Measurements from ENCODE around the gene SPATA3. TPM values are rescaled to one million over a fixed set of nuclear protein-coding genes. Genes with fewer than 3 reads are reported as not detected.

The SPATA3 gene
- polyA plus RNA-seq, 1 donor (not counting 4 experiments of a cell fraction or from before 2014, with no cell fraction given): not detected

DNA sequence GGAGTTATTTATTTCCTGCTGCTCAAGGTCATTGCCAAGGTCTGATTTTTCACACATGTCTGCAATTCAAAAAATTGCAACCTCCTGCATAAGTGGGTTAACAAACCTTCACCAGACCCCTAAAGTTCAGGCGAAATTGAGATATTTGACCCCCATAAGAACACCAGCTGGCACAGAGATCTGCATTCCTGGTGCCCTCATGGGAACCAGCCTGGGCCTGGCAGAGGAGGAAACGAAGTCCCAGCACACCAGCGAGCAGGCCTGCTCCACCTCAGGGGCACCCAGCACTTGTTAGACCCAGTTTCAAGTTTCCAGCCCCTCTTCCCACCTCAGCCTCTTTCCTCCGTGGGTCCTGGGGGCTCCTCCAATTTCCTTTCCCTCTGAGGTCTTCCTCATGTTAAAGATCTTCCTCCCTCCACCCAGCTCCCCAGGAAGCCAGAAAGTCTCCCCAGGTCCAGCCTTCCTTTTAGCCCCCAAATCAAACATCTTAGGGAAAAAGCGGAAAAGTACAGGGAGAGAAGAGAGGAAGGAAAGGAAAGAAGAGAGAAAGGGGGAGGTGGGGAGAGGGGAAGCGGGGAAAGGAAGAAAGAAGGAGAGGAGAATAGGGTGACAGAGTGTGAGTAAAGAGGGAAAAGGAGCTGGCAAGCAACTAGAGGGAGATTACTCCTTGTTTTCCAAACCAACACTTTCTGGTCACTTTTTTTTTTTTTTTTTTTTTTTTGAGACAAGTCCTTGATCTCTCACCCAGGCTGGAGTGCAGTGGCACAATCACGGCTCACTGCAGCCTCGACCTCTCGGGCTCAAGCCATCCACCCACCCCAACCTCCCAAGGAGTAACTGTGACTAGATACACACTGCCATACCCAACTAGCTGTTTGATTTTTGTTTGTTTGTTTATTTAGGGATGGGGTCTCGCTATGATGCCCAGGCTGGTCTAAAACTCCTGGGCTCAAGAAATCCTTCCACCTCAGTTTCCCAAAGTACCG, 37.5 kb downstream of the SPATA3 start:
- Histone ChIP-seq H3K4me3 (ENCODE audit: control insufficient read depth in 2 of 3, extremely low read depth in 1 of 3, insufficient read depth in 2 of 3, low read depth in 1 of 3, low read length in 3 of 3) (no peak overlapping the region), H3K4me1 (ENCODE audit: control insufficient read depth, extremely low read depth, insufficient read depth, low read length) (no peaks in the 10 kb centered on the region), H3K4me2 (ENCODE audit: control insufficient read depth, extremely low read depth, insufficient read depth, low read depth, low read length) (no peak overlapping the region), H3K9me1 (ENCODE audit: control insufficient read depth, extremely low read depth, insufficient read depth, low read length) (no peaks in the 10 kb centered on the region), H3K9me3 (ENCODE audit: control insufficient read depth, low read depth, low read length) (no peaks in the 10 kb centered on the region), H3K27ac (ENCODE audit: control insufficient read depth, insufficient read depth, low read length) (no peak overlapping the region), H4K20me1 (ENCODE audit: control insufficient read depth, extremely low read depth, insufficient read depth, low read length) (no peaks in the 10 kb centered on the region), H3K27me3 (ENCODE audit: control insufficient read depth, extremely low read depth, insufficient read depth, low read length) (peaks cover 28% of the 10 kb centered on the region), H3K79me2 (ENCODE audit: control insufficient read depth, insufficient read depth, low read length) (no peaks in the 10 kb centered on the region), H2AFZ (ENCODE audit: control insufficient read depth, low read length) (no peak overlapping the region), H3K9ac (ENCODE audit: control insufficient read depth, extremely low read depth, insufficient read depth, low read length) (no peak overlapping the region), H3K36me3 (ENCODE audit: control insufficient read depth in 2 of 2, extremely low read depth in 1 of 2, insufficient read depth in 2 of 2, low read length in 2 of 2) (no peaks in the 10 kb centered on the region)
- FAIRE-seq (no peak), DNase-seq (ENCODE audit: low read depth, low spot score) (no peak)
- TF ChIP-seq, protein P1, sequence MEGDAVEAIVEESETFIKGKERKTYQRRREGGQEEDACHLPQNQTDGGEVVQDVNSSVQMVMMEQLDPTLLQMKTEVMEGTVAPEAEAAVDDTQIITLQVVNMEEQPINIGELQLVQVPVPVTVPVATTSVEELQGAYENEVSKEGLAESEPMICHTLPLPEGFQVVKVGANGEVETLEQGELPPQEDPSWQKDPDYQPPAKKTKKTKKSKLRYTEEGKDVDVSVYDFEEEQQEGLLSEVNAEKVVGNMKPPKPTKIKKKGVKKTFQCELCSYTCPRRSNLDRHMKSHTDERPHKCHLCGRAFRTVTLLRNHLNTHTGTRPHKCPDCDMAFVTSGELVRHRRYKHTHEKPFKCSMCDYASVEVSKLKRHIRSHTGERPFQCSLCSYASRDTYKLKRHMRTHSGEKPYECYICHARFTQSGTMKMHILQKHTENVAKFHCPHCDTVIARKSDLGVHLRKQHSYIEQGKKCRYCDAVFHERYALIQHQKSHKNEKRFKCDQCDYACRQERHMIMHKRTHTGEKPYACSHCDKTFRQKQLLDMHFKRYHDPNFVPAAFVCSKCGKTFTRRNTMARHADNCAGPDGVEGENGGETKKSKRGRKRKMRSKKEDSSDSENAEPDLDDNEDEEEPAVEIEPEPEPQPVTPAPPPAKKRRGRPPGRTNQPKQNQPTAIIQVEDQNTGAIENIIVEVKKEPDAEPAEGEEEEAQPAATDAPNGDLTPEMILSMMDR (optimal IDR thresholded peaks at IDR 0.05 in 1 of 3, IDR thresholded peaks at IDR 0.05 in 1 of 3, conservative IDR thresholded peaks at IDR 0.05 in 1 of 3; ENCODE audit: extremely low read depth in 1 of 3, insufficient read depth in 2 of 3, low read length in 3 of 3): no peak
- no peak for TF ChIP-seq EZH2 (IDR thresholded peaks at IDR 0.05; ENCODE audit: low read length)
- dilution Hi-C loops (cut with MboI; ENCODE audit: extremely low pct_ligation_motif_present, low sequenced_read_pairs): no loop called here

DNA sequence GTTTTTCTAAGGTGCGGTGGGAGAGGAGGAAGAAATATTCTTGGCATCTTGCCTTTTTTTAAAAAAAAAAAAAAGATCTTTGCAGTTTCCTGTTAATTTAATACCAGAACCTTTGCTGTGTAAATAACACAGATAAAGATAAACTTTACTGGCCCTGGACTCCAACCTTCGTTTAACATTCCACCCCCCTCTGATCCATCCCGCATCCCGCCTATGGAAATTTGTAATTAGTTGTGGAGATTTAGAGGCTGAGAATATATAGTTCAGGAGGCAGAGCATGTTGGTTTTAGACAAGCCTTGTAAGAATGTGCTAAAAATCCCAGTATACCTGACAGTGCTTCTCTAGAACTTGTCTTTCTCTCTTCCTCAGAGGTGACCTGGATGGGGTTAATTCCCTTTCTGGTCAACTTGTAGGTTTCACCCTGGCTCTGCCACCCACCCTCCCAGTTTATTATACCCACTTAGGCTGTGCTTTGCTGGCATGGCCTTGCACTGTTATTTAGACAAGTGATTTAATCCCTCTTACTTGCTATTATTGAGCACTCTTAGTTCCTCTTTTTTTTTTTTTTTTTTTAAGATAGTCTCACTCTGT, 38.5 kb downstream of the SPATA3 start:
- H3K9ac ChIP-seq (ENCODE audit: control insufficient read depth, extremely low read depth, insufficient read depth, low read length): no peak overlapping the region
- H3K9me1 ChIP-seq (ENCODE audit: control insufficient read depth, extremely low read depth, insufficient read depth, low read length): no peaks in the 10 kb centered on the region
- no peaks in the 10 kb centered on the region for H4K20me1 ChIP-seq (ENCODE audit: control insufficient read depth, extremely low read depth, insufficient read depth, low read length)
- H3K27ac ChIP-seq (ENCODE audit: control insufficient read depth, insufficient read depth, low read length): no peak overlapping the region
- no peak overlapping the region for H2AFZ ChIP-seq (ENCODE audit: control insufficient read depth, low read length)
- no peaks in the 10 kb centered on the region for H3K79me2 ChIP-seq (ENCODE audit: control insufficient read depth, insufficient read depth, low read length)
- H3K4me1 ChIP-seq (ENCODE audit: control insufficient read depth, extremely low read depth, insufficient read depth, low read length): no peaks in the 10 kb centered on the region
- no peak overlapping the region for H3K4me3 ChIP-seq (ENCODE audit: control insufficient read depth in 2 of 3, extremely low read depth in 1 of 3, insufficient read depth in 2 of 3, low read depth in 1 of 3, low read length in 3 of 3)
- H3K27me3 ChIP-seq (ENCODE audit: control insufficient read depth, extremely low read depth, insufficient read depth, low read length): peaks cover 37% of the 10 kb centered on the region
- no peaks in the 10 kb centered on the region for H3K9me3 ChIP-seq (ENCODE audit: control insufficient read depth, low read depth, low read length)
- no peak overlapping the region for H3K4me2 ChIP-seq (ENCODE audit: control insufficient read depth, extremely low read depth, insufficient read depth, low read depth, low read length)
- dilution Hi-C loops (cut with MboI; ENCODE audit: extremely low pct_ligation_motif_present, low sequenced_read_pairs): no loop called here
- no peak for TF ChIP-seq EZH2 (IDR thresholded peaks at IDR 0.05; ENCODE audit: low read length)
- TF ChIP-seq, protein P1 (optimal IDR thresholded peaks at IDR 0.05 in 1 of 3, IDR thresholded peaks at IDR 0.05 in 1 of 3, conservative IDR thresholded peaks at IDR 0.05 in 1 of 3; ENCODE audit: extremely low read depth in 1 of 3, insufficient read depth in 2 of 3, low read length in 3 of 3): no peak
- DNase-seq (ENCODE audit: low read depth, low spot score) (no peak), FAIRE-seq (no peak)
- H3K36me3 ChIP-seq (ENCODE audit: control insufficient read depth in 2 of 2, extremely low read depth in 1 of 2, insufficient read depth in 2 of 2, low read length in 2 of 2): no peaks in the 10 kb centered on the region

Data from keratinocyte (primary cell).